ENCODE measurements around the gene GMIP. TPM values are rescaled to one million over a fixed set of nuclear protein-coding genes. Genes with fewer than 3 reads are reported as not detected.
A peak's percentile ranks its signal among the peaks of the same experiment; 100 is the strongest.

The GMIP gene
- total RNA-seq, 1 experiment from 2014 or later: 18.1 TPM

GRCh38 chr19:19644054-19644388 is 564 bp upstream of the GMIP start:
- no peak for ATAC-seq
- POLR2A ChIA-PET: no interaction called here
- intact Hi-C loops (cut with micrococcal nuclease; ENCODE audit: unreplicated experiment) (loop anchor here (10.0 kb wide), 1 partner anchor 109 kb away; the partner anchor contains the start of gene CILP2), in situ Hi-C loops (cut with HindIII; ENCODE audit: low pct_unique_long_range_greater_than_20kb, low sequenced_read_pairs) (no loop called here)
- Histone ChIP-seq H3K4me3 (ENCODE audit: low read depth in 2 of 2, low read length in 2 of 2) (peak overlapping the region; percentile 76 to 79; a peak in 3 of 4 replicates), H3K9me3 (ENCODE audit: control insufficient read depth, insufficient read depth, low read depth, low read length) (no peaks in the 10 kb centered on the region), H3K27me3 (ENCODE audit: control insufficient read depth, insufficient read depth, low read length) (no peaks in the 10 kb centered on the region), H3K4me1 (ENCODE audit: control insufficient read depth, insufficient read depth, low read length) (no peaks in the 10 kb centered on the region; the same call in 1 of the 2 replicates), H3K27ac (ENCODE audit: low read length) (no peak overlapping the region; the same call in 1 of the 2 replicates), H3K36me3 (ENCODE audit: control insufficient read depth, insufficient read depth, low read length) (peaks cover 3% of the 10 kb centered on the region; the same call in 1 of the 2 replicates)
- BruUV-seq (replicated peaks): no TSS peak
- no peak for TF ChIP-seq POLR2AphosphoS5 (IDR thresholded peaks at IDR 0.05; ENCODE audit: low read depth, low read length)
- no peak for TF ChIP-seq REST (IDR thresholded peaks at IDR 0.05; ENCODE audit: insufficient read depth in 1 of 2, low read depth in 2 of 2, low read length in 1 of 2)
- TF ChIP-seq SIN3A (IDR thresholded peaks at IDR 0.05; ENCODE audit: borderline replicate concordance, insufficient read depth, low read depth, low read length): no peak
- no peak for TF ChIP-seq TCF7L2 (IDR thresholded peaks at IDR 0.05; ENCODE audit: low read depth, low read length)
- TF ChIP-seq CTCF (IDR thresholded peaks at IDR 0.05): no peak; the same call in 1 of the 2 replicates
- no peak for DNase-seq (ENCODE audit: low read depth, low spot score)
- CTCF ChIA-PET: interaction anchor here (0.9 to 1.3 kb wide), 2 partner anchors 108 to 111 kb away, joined by 3 to 4 read pairs; no protein-coding TSS in a partner anchor

GRCh38 chr19:19642506-19643157 is 825 bp downstream of the GMIP start:
- TF ChIP-seq SIN3A (IDR thresholded peaks at IDR 0.05; ENCODE audit: borderline replicate concordance, insufficient read depth, low read depth, low read length): no peak
- TF ChIP-seq POLR2AphosphoS5 (IDR thresholded peaks at IDR 0.05; ENCODE audit: low read depth, low read length): no peak
- no peak for TF ChIP-seq CTCF (IDR thresholded peaks at IDR 0.05)
- TF ChIP-seq TCF7L2 (IDR thresholded peaks at IDR 0.05; ENCODE audit: low read depth, low read length): no peak
- TF ChIP-seq REST (IDR thresholded peaks at IDR 0.05; ENCODE audit: insufficient read depth in 1 of 2, low read depth in 2 of 2, low read length in 1 of 2): no peak
- ATAC-seq (peak; percentile 22), DNase-seq (ENCODE audit: low read depth, low spot score) (no peak)
- intact Hi-C loops (cut with micrococcal nuclease; ENCODE audit: unreplicated experiment) (loop anchor here (10.0 kb wide), 1 partner anchor 108 kb away; the partner anchor contains the start of gene CILP2), in situ Hi-C loops (cut with HindIII; ENCODE audit: low pct_unique_long_range_greater_than_20kb, low sequenced_read_pairs) (no loop called here)
- H3K27ac ChIP-seq (ENCODE audit: low read length): peak overlapping the region; percentile 79
- POLR2A ChIA-PET: no interaction called here
- H3K4me1 ChIP-seq (ENCODE audit: control insufficient read depth, insufficient read depth, low read length): no peaks in the 10 kb centered on the region; the same call in 1 of the 2 replicates
- peak overlapping the region; percentile 76 to 79 for H3K4me3 ChIP-seq (ENCODE audit: low read depth in 2 of 2, low read length in 2 of 2)
- no TSS peak for BruUV-seq (replicated peaks)
- H3K9me3 ChIP-seq (ENCODE audit: control insufficient read depth, insufficient read depth, low read depth, low read length): no peaks in the 10 kb centered on the region
- CTCF ChIA-PET: no interaction called here
- no peaks in the 10 kb centered on the region for H3K27me3 ChIP-seq (ENCODE audit: control insufficient read depth, insufficient read depth, low read length)
- peaks cover 3% of the 10 kb centered on the region; the same call in 1 of the 2 replicates for H3K36me3 ChIP-seq (ENCODE audit: control insufficient read depth, insufficient read depth, low read length)

Measured in Panc1 (cell line).